AG10803 (cell line): Measurements from ENCODE around the gene MAML3.

Experiments used
- DNase-seq: peaks from one replicate; pipeline ENCODE4 v3.0.0; 2010; ENCODE audit warnings: low read depth
- H3K4me3 ChIP-seq: 2 replicates; pipeline ENCODE4 v1.5.1; 2011; ENCODE audit warnings: mild to moderate bottlenecking, low read length, control low read depth
- TF ChIP-seq, protein P1 (sequence below): conservative IDR thresholded peaks from 2 replicates; pipeline ENCODE4 v1.5.1; 2011; ENCODE audit warnings: mild to moderate bottlenecking, low read length, control low read depth, inconsistent platforms

MAML3 gene

DNA sequence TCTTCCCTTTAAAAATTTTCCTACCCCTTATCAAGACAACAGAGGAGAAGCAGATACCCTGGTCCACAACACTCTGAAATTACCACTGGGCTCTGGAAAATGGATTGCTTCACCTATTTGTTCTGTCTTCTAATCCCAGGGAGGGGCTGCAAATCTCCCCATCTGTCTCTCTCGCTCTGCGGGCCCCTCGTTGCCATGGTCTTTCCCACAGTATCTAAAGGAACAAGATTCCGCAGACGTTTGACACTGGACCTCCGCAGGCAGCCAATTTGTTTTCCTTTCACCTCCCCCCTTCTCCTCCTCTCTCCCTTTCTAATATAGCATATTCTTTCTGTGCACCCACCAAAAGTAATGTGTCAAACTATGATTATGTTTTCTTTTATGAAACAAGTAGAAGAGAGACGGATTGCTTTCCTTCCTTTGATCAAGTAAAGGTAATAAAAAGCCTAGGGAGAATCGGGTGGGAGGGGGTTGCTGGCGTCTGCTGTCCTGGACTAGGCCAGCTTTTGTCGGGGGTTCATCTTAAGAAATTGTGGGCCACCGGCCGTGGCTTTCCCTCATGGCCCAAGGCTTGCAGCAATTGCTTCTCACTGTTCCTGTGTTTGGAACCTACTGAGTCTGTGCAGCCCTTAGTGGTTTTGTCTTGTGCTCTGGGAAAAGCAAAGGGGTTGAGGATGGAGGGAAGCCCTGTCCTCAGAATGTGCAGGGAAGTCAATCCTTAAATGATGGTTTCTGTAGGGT is 407.4 kb downstream of the MAML3 start:
- H3K4me3 ChIP-seq: no peak overlapping the region
- TF ChIP-seq, protein P1, sequence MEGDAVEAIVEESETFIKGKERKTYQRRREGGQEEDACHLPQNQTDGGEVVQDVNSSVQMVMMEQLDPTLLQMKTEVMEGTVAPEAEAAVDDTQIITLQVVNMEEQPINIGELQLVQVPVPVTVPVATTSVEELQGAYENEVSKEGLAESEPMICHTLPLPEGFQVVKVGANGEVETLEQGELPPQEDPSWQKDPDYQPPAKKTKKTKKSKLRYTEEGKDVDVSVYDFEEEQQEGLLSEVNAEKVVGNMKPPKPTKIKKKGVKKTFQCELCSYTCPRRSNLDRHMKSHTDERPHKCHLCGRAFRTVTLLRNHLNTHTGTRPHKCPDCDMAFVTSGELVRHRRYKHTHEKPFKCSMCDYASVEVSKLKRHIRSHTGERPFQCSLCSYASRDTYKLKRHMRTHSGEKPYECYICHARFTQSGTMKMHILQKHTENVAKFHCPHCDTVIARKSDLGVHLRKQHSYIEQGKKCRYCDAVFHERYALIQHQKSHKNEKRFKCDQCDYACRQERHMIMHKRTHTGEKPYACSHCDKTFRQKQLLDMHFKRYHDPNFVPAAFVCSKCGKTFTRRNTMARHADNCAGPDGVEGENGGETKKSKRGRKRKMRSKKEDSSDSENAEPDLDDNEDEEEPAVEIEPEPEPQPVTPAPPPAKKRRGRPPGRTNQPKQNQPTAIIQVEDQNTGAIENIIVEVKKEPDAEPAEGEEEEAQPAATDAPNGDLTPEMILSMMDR: no peak
- DNase-seq: no peak

GRCh38 chr4:139745111-139745639 is 408.8 kb downstream of the MAML3 start:
- no peak for DNase-seq
- no peak overlapping the region for H3K4me3 ChIP-seq
- TF ChIP-seq, protein P1: no peak

DNA sequence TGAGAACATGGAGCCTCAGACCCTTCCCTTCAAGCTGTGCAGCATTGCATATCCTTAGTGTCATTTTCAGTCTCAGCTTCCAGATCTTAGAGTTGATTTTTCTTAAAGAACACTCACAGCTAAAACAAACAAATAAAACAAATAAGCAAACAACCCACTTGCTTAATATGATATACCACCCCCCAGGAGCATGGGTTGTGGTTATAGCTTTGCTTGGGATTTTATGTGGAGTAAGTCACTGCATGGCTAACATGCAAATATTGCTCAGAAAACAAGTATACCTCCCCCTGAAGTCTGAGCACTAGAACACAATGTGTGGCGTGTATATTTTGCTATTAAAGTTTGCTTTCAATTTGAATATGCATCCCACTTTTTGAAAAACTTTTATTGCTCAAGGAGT is 409.8 kb downstream of the MAML3 start:
- no peak overlapping the region for H3K4me3 ChIP-seq
- DNase-seq: no peak
- TF ChIP-seq, protein P1: no peak

DNA sequence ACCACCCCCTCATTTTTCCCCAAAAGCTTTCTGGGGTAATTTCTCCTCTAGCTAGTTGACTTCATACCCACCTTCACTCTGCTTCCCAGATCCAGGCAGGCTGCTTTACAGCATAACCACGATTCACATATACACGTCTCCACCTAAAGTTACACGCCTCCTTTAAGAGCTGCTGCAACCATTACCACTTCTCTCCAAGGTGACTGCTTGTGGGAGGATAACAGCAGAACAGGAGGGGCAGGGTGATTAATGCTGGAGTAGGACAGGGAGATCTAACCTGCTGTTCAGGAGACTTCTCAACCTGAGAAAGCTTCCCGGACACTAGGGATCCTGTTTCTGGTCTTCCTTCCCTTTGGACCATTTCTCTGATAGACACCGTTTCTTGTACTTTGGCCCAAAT is 411.0 kb downstream of the MAML3 start:
- H3K4me3 ChIP-seq: no peak overlapping the region
- DNase-seq: no peak
- TF ChIP-seq, protein P1: no peak

DNA sequence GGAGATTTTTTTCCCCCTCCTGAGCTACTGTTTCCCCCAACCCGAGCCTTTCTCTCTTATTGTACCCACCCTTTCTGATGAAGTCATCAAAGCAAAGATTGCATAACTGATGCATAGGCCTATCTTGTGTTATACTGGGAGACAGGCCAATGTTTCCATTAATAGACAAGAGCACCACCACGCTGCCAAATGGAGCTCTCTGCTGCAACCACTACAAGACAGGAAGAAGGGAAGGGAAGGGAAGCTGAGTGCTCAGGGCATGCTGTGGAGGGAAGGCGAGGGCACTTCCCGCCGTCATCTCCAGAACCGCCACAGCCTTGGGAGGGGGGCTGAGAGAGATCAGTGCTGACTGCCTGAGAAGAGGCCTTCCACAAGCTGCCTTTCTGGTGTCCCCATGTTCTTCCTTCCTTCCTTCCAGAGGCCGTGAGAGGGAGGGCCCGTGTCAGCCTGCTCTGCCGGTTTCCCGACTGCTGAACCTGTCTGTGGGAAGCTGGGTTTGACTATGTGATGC is 413.4 kb downstream of the MAML3 start:
- peak; percentile 94 for DNase-seq
- TF ChIP-seq, protein P1: peak; percentile 32
- no peak overlapping the region for H3K4me3 ChIP-seq

DNA sequence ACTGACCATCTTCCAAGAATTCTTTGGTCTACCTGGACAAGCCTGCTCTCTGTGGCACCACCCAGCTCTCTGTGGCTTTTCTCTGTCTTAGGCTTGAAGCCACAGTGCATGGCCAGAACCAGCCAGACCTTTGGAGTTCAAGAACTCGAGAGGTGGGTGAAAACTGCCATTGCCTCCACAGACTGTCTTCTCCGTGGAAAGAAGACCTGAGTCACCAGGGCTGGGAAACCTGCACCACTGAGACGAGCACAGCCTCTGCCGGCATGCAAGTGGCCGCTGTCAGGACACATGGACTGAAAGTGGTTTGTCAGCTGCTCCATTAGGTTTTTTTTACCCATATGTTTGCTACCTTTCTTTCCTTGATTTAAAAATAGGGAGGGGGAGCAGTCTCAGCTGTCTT is 413.9 kb downstream of the MAML3 start:
- TF ChIP-seq, protein P1: no peak
- DNase-seq: no peak
- no peak overlapping the region for H3K4me3 ChIP-seq

DNA sequence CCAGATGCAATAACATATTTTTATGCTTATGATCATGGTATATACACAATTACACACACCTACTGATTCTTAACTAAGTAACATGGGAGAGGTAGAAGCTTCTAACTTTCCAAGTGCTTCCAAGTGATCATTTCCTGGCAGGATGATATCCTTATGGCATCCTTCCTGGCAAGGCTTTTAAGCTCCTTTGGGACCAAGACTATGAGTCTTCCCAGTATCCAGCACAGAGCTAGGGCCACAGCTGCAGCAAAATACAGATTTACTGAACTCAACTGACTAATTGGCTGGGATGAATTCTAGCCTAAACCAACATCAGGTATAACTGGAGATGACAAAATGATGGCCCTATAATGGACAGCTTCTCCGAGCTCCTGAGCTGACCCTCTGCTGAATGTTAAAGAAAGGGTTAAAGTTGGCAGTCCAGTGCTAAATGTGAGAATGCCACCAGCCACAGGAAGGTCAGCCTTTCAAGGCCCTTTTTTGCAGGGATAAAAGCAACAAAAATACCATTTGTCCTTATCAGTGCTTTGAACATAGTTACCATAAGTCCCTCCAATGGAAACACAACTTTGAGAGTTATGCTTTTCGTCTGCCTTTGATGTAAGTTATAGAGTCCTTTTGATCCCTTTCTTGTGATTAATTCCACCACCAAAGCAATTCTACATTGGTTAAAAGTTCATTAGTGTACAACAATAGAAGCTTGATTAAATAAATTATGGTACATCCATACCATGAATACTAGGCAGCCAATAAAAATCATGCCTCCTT is 415.0 kb downstream of the MAML3 start:
- TF ChIP-seq, protein P1: no peak
- H3K4me3 ChIP-seq: no peak overlapping the region
- DNase-seq: peak; percentile 38
